Esophagus muscularis mucosa (tissue), 4 donors: ENCODE results near the gene PSMB2. TPM values are rescaled to one million over a fixed set of nuclear protein-coding genes. Genes with fewer than 3 reads are reported as not detected.

Experiments
- DNase-seq: peaks from one replicate; pipeline ENCODE4 v3.0.0-alpha.2; 2017; ENCODE audit errors: extremely low spot score
- H3K27ac ChIP-seq, 4 donors: fragments of 200-600 bp; sonication (generic); replicated peaks in 1 of 4; 1 replicate in 3 of 4; 2 replicates in 1 of 4; pipeline ENCODE4 v1.5.1; 2016 to 2019; ENCODE audit warnings: mild to moderate bottlenecking in 1 of 4
- H3K27me3 ChIP-seq, 4 donors: fragments of 200-600 bp; sonication (generic); one replicate each; pipeline versions ENCODE4 v1.5.1 to v1.6.0; 2016 to 2019
- H3K36me3 ChIP-seq, 4 donors: fragments of 200-600 bp; sonication (generic); one replicate each; pipeline ENCODE4 v1.5.1; 2016 to 2019
- H3K4me1 ChIP-seq, 4 donors: fragments of 200-600 bp; sonication (generic); one replicate each; pipeline ENCODE4 v1.5.1; 2016 to 2019
- H3K4me3 ChIP-seq, 4 donors: fragments of 200-600 bp; sonication (generic); 1 replicate in 2 of 4; 2 replicates in 2 of 4; pipeline ENCODE4 v1.5.1; 2016 to 2019; ENCODE audit warnings: mild to moderate bottlenecking in 4 of 4, moderate library complexity in 1 of 4
- H3K9me3 ChIP-seq, 4 donors: fragments of 200-600 bp; sonication (generic); 1 replicate in 3 of 4; 2 replicates in 1 of 4; pipeline ENCODE4 v1.5.1; 2016 to 2019
- CTCF ChIP-seq, 3 experiments: fragments of 200-600 bp in 2 of 3; fragments of 450-650 bp in 1 of 3; sonication (generic) in 2 of 3; IDR thresholded peaks; one replicate each; pipeline ENCODE4 v1.5.1; 2017 to 2019; ENCODE audit warnings: antibody characterized with exemption in 3 of 3, mild to moderate bottlenecking in 2 of 3, moderate library complexity in 1 of 3
- EP300 ChIP-seq: sonication (generic); formaldehyde crosslinking; IDR thresholded peaks from one replicate; pipeline ENCODE4 v1.6.1; 2017; ENCODE audit warnings: antibody characterized with exemption
- POLR2A ChIP-seq: fragments of 450-650 bp; IDR thresholded peaks from one replicate; pipeline ENCODE4 v1.6.1; 2017; ENCODE audit warnings: antibody characterized with exemption, moderate library complexity, mild to moderate bottlenecking, low read depth
- POLR2AphosphoS5 ChIP-seq, 2 donors: sonication (generic); formaldehyde crosslinking; IDR thresholded peaks; one replicate each; pipeline ENCODE4 v1.6.1; 2017; ENCODE audit warnings: antibody characterized with exemption in 2 of 2
- WGBS: methylation state at CpG from one replicate; pipeline ENCODE4 v1.1.5; 2018; 5-methylcytosine and 5-hydroxymethylcytosine counted together
- intact Hi-C: fragments of 100-400 bp; cut with DNase I; formaldehyde crosslinking; loops from one replicate; pipeline ENCODE4 v1.15.1; 2023
- total RNA-seq, 4 donors: library from RNA; depleted of rRNA; stranded (reverse); fragments of >200 nt; gene quantifications; one replicate each; pipeline versions ENCODE4 v1.1.0 to v1.2.1, GENCODE V29; 2016

PSMB2 gene
- total RNA-seq, 4 donors from 2014 or later, result 30.3 to 40.5 (median 32.4) TPM

DNA sequence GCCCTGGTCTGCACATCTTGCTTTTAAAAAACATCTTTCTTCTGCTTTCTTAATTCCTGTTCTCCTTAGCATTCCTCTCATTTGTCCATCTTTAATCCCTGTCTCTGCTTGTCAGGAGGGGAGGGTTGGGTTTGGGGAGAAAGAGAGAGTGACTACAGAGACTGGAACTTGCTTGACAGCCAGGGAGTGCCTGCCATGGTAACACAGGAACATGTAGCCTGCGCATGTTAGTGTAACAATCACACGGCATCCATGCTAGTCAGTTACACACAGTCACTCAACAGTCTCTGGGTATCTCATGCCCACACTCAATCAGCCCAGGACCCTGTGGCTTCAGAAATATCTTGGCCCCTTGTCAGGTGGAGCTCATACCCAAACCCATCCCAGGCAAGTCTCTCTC is 69.0 kb downstream of the PSMB2 start:
- H3K27me3 ChIP-seq, result peaks cover 0 to 80% (median 25%) of the 10 kb centered on the region in 4 donors
- 96% methylated on average over 2 of the region's 2 CpGs for WGBS
- H3K4me1 ChIP-seq, result peaks cover 18 to 33% (median 24%) of the 10 kb centered on the region in 4 donors
- H3K27ac ChIP-seq, result no peak overlapping the region
- H3K4me3 ChIP-seq, result no peak overlapping the region
- TF ChIP-seq POLR2AphosphoS5 (IDR thresholded peaks at IDR 0.05), result no peak
- no peak for TF ChIP-seq CTCF (IDR thresholded peaks at IDR 0.05)
- TF ChIP-seq EP300, result no peak
- no peak for TF ChIP-seq POLR2A
- peaks cover 0 to 2% (median under 1%) of the 10 kb centered on the region in 4 donors for H3K36me3 ChIP-seq
- no peak for DNase-seq
- H3K9me3 ChIP-seq, result no peaks in the 10 kb centered on the region
- intact Hi-C loops, result no loop called here

- no peak for DNase-seq
- Histone ChIP-seq H3K9me3 (no peaks in the 10 kb centered on the region), H3K4me1 (peaks cover 10 to 23% (median 13%) of the 10 kb centered on the region in 4 donors), H3K27me3 (peaks cover 0 to 70% (median 20%) of the 10 kb centered on the region in 4 donors), H3K4me3 (no peak overlapping the region), H3K27ac (no peak overlapping the region), H3K36me3 (peaks cover 0 to 13% (median 9%) of the 10 kb centered on the region in 4 donors)
- WGBS, result 95% methylated on average over 7 of the region's 8 CpGs
- TF ChIP-seq EP300, result no peak
- no peak for TF ChIP-seq POLR2AphosphoS5 (IDR thresholded peaks at IDR 0.05)
- TF ChIP-seq CTCF (IDR thresholded peaks at IDR 0.05), result no peak
- no peak for TF ChIP-seq POLR2A
- intact Hi-C loops, result no loop called here
Measured at GRCh38 chr1:35571263-35571662, 70.1 kb downstream of the PSMB2 start.

GRCh38 chr1:35570589-35571137 is 70.7 kb downstream of the PSMB2 start:
- Histone ChIP-seq H3K4me1 (peaks cover 10 to 20% (median 13%) of the 10 kb centered on the region in 4 donors), H3K36me3 (peaks cover 0 to 19% (median 12%) of the 10 kb centered on the region in 4 donors), H3K27ac (no peak overlapping the region), H3K27me3 (peaks cover 0 to 64% (median 18%) of the 10 kb centered on the region in 4 donors), H3K4me3 (no peak overlapping the region), H3K9me3 (no peaks in the 10 kb centered on the region)
- DNase-seq, result no peak
- intact Hi-C loops, result no loop called here
- whole genome bisulfite sequencing, result 92% methylated on average over 10 of the region's 10 CpGs
- no peak for TF ChIP-seq POLR2A
- TF ChIP-seq POLR2AphosphoS5 (IDR thresholded peaks at IDR 0.05), result no peak
- TF ChIP-seq EP300, result no peak
- no peak for TF ChIP-seq CTCF (IDR thresholded peaks at IDR 0.05)

DNA sequence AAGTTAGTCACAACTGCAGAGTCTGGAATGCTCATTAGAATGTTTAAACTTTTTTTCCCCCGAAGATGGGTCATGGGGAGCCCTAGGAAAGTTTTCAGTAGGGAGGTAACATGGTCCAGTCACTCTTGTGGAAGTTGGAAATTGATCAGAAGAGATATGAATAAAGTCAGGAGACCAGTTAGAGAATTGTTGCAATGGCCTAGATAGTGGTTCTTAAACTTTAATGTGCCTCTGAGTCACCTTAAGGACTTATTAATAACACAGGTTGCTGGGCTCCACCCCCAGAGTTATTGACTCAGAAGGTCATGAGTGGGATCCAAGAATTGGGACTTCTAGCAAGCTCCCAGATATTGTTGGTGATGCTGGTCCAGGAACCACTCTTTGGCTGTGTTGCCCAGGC is 71.4 kb downstream of the PSMB2 start:
- Histone ChIP-seq H3K9me3 (no peaks in the 10 kb centered on the region), H3K36me3 (peaks cover 0 to 26% (median 18%) of the 10 kb centered on the region in 4 donors), H3K4me1 (peaks cover 10 to 20% (median 13%) of the 10 kb centered on the region in 4 donors), H3K4me3 (no peak overlapping the region), H3K27me3 (peaks cover 0 to 57% (median 18%) of the 10 kb centered on the region in 4 donors), H3K27ac (no peak overlapping the region)
- whole genome bisulfite sequencing, result 86% methylated on average over 1 of the region's 1 CpG
- no peak for DNase-seq
- intact Hi-C loops, result loop anchor here (2.0 kb wide), 1 partner anchor 157 kb away; no protein-coding TSS in a partner anchor
- TF ChIP-seq POLR2AphosphoS5 (IDR thresholded peaks at IDR 0.05) (no peak), POLR2A (no peak), EP300 (no peak), CTCF (IDR thresholded peaks at IDR 0.05) (no peak)
